Heart left ventricle (tissue), 16 donors: Measurements from ENCODE around the gene NYAP2. TPM values are rescaled to one million over a fixed set of nuclear protein-coding genes. Genes with fewer than 3 reads are reported as not detected.

Experiments
- ATAC-seq, 4 donors: fragments of 200-7000 bp; cut with Tn5 transposase; one replicate each; pipeline ENCODE4 v1.9.1; 2020 to 2022; ENCODE audit warnings: moderate library complexity in 4 of 4, mild to moderate bottlenecking in 3 of 4, moderate number of reproducible peaks in 1 of 4
- DNase-seq, 5 donors: peaks; one replicate each; pipeline ENCODE4 v3.0.0-alpha.2; 2020
- H3K27ac ChIP-seq, 12 donors: fragments of 200-600 bp; sonication (generic) in 4 of 12; one replicate each; pipeline versions ENCODE4 v1.5.0 to v1.8.0; 2016 to 2022; ENCODE audit warnings: mild to moderate bottlenecking in 2 of 12
- H3K27me3 ChIP-seq, 9 donors: fragments of 200-600 bp; sonication (generic) in 2 of 9; one replicate each; pipeline versions ENCODE4 v1.5.1 to v1.8.0; 2016 to 2022; ENCODE audit warnings: mild to moderate bottlenecking in 3 of 9
- H3K36me3 ChIP-seq, 9 donors: fragments of 200-600 bp; sonication (generic) in 2 of 9; one replicate each; pipeline versions ENCODE4 v1.5.0 to v1.8.0; 2018 to 2022; ENCODE audit warnings: mild to moderate bottlenecking in 2 of 9
- H3K4me1 ChIP-seq, 12 donors: fragments of 200-600 bp; sonication (generic) in 4 of 12; one replicate each; pipeline versions ENCODE4 v1.5.0 to v1.8.0; 2016 to 2022; ENCODE audit warnings: mild to moderate bottlenecking in 3 of 12
- H3K4me3 ChIP-seq, 12 donors: fragments of 200-600 bp; sonication (generic) in 4 of 12; one replicate each; pipeline versions ENCODE4 v1.5.0 to v1.8.0; 2017 to 2022; ENCODE audit warnings: mild to moderate bottlenecking in 9 of 12, moderate library complexity in 4 of 12
- H3K9me3 ChIP-seq, 12 donors: fragments of 200-600 bp; sonication (generic) in 4 of 12; one replicate each; pipeline versions ENCODE4 v1.5.0 to v1.8.0; 2016 to 2022; ENCODE audit warnings: mild to moderate bottlenecking in 1 of 12
- POLR2A ChIP-seq, 2 donors: fragments of 450-650 bp; IDR thresholded peaks; one replicate each; pipeline ENCODE4 v1.6.1; 2017; ENCODE audit warnings: antibody characterized with exemption in 2 of 2, mild to moderate bottlenecking in 2 of 2, moderate library complexity in 2 of 2
- WGBS, 4 donors: extraction: QIAGEN DNeasy Blood & Tissue Kit in 2 of 4; methylation state at CpG; one replicate each; pipeline versions ENCODE4 v1.1.5 to v1.1.7; 2013 to 2018; 5-methylcytosine and 5-hydroxymethylcytosine counted together
- intact Hi-C, 10 donors: fragments of 100-400 bp; cut with DNase I; formaldehyde crosslinking; loops; one replicate each; pipeline versions ENCODE4 v1.11.1 to v1.14.2; 2022
- polyA plus RNA-seq, 2 donors: library from polyadenylated mRNA; stranded (reverse); fragments of 200-250 nt; gene quantifications; one replicate each; pipeline ENCODE4 v1.2.3, GENCODE V29; 2013
- total RNA-seq, 9 donors: library from RNA; depleted of rRNA in 2 of 9; stranded (reverse); fragments of >200 nt in 2 of 9; fragmentation: NEBNext Ultra II Directional in 3 of 9; extraction: Animal tissue kit (Norgen Biotek cat#: 25700) in 3 of 9; gene quantifications; one replicate each; pipeline versions ENCODE4 v1.1.0 to v1.2.4, GENCODE V29; 2016 to 2023
- TF ChIP-seq, protein P1 (sequence below), 12 donors: fragments of 200-600 bp; sonication (generic) in 4 of 12; IDR thresholded peaks; one replicate each; pipeline versions ENCODE4 v1.5.0 to v1.8.0; 2018 to 2022; ENCODE audit warnings: antibody characterized with exemption in 12 of 12, mild to moderate bottlenecking in 5 of 12
- donor health status: ischemic (EF 13 %, LVEDD 7.1; RV severe dilation, severe dysfunction).
- donor health status: healthy with polysubstance abuse.
- donor health status: DM: no; HTN: yes; CAD: no.
- donor health status: DM: no; HTN: no; CAD: no.
- donor health status: ischemic (EF 25% LVEDD 6.9; RV normal size, moderate dysfunction).
- donor health status: ischemic (EF 25% LVEDD 5.7; RV mildly dilated, moderate dysfunction).
- donor health status: healthy.
- donor health status: DM: yes; HTN: yes; CAD: no.
- donor health status: ischemic (EF 35%, LVEDD 5.7; RV mildly dilated, moderate dysfunction).
- donor health status: nonischemic (EF 11% LVEDD 7.7; RV severe dilation, severe dysfunction).
- donor health status: DM: yes; HTN: yes; CAD: no.
- donor health status: PGD.
- donor health status: ischemic (EF 29% LVEDD 5.4; RV normal size, mild dysfunction).
- donor health status: nonischemic (EF 23%, LVEDD 6.1; RV moderate dilation, normal function).

NYAP2 gene
- total and polyA plus RNA-seq, 11 donors: not detected

GRCh38 chr2:225484751-225485150 is 85.2 kb downstream of the NYAP2 start:
- WGBS, 4 donors: 76 to 83% (median 80%) methylated on average over 3 of the region's 3 CpGs
- no peak for ATAC-seq
- Histone ChIP-seq H3K36me3 (no peaks in the 10 kb centered on the region), H3K27ac (no peak overlapping the region), H3K4me1 (no peaks in the 10 kb centered on the region), H3K9me3 (no peaks in the 10 kb centered on the region), H3K4me3 (no peak overlapping the region), H3K27me3 (no peaks in the 10 kb centered on the region)
- TF ChIP-seq, protein P1, sequence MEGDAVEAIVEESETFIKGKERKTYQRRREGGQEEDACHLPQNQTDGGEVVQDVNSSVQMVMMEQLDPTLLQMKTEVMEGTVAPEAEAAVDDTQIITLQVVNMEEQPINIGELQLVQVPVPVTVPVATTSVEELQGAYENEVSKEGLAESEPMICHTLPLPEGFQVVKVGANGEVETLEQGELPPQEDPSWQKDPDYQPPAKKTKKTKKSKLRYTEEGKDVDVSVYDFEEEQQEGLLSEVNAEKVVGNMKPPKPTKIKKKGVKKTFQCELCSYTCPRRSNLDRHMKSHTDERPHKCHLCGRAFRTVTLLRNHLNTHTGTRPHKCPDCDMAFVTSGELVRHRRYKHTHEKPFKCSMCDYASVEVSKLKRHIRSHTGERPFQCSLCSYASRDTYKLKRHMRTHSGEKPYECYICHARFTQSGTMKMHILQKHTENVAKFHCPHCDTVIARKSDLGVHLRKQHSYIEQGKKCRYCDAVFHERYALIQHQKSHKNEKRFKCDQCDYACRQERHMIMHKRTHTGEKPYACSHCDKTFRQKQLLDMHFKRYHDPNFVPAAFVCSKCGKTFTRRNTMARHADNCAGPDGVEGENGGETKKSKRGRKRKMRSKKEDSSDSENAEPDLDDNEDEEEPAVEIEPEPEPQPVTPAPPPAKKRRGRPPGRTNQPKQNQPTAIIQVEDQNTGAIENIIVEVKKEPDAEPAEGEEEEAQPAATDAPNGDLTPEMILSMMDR (IDR thresholded peaks at IDR 0.05): no peak
- no peak for TF ChIP-seq POLR2A (IDR thresholded peaks at IDR 0.05)
- intact Hi-C loops: no loop called here
- DNase-seq: no peak

DNA sequence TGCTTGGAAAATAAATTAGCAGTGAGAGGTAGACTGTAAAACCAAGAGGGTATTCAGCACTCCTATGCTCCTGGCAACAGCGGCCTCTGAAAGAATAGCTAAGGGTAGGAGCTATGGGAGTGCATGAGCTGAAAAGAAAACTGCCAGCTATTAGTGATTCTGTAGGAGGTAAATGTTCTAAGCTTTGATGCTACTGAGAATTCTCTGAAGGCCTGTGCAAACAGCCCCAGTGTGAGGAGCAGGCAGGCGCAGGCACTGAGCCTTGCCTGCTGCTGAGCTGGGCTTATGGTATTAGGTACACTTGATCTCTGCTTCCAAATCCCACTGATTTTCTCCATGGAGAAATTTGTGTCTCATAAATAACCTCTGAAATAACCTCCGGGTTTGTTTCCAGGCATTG is 86.7 kb downstream of the NYAP2 start:
- no peak overlapping the region for H3K4me3 ChIP-seq
- WGBS, 4 donors: 90 to 94% (median 93%) methylated on average over 3 of the region's 3 CpGs
- no peaks in the 10 kb centered on the region for H3K36me3 ChIP-seq
- TF ChIP-seq, protein P1 (IDR thresholded peaks at IDR 0.05): no peak
- no peak for TF ChIP-seq POLR2A (IDR thresholded peaks at IDR 0.05)
- no peaks in the 10 kb centered on the region for H3K27me3 ChIP-seq
- H3K4me1 ChIP-seq: no peaks in the 10 kb centered on the region
- ATAC-seq (no peak), DNase-seq (no peak)
- no peaks in the 10 kb centered on the region for H3K9me3 ChIP-seq
- intact Hi-C loops: no loop called here
- no peak overlapping the region for H3K27ac ChIP-seq

- intact Hi-C loops: no loop called here
- Histone ChIP-seq H3K27me3 (no peaks in the 10 kb centered on the region), H3K9me3 (no peaks in the 10 kb centered on the region), H3K4me3 (no peak overlapping the region), H3K36me3 (no peaks in the 10 kb centered on the region), H3K27ac (no peak overlapping the region), H3K4me1 (no peaks in the 10 kb centered on the region)
- WGBS, 4 donors: 59 to 66% (median 63%) methylated on average over 2 of the region's 2 CpGs
- no peak for ATAC-seq
- no peak for DNase-seq
- TF ChIP-seq, protein P1 (IDR thresholded peaks at IDR 0.05): no peak
- TF ChIP-seq POLR2A (IDR thresholded peaks at IDR 0.05): no peak
These were observed 88.4 kb downstream of the NYAP2 start for GRCh38 chr2:225487878-225488416.

GRCh38 chr2:225488743-225489142 is 89.2 kb downstream of the NYAP2 start:
- no peaks in the 10 kb centered on the region for H3K9me3 ChIP-seq
- no peak overlapping the region for H3K4me3 ChIP-seq
- H3K27ac ChIP-seq: no peak overlapping the region
- TF ChIP-seq, protein P1 (IDR thresholded peaks at IDR 0.05): no peak
- TF ChIP-seq POLR2A (IDR thresholded peaks at IDR 0.05): no peak
- WGBS, 4 donors: 75 to 85% (median 80%) methylated on average over 2 of the region's 2 CpGs
- no peaks in the 10 kb centered on the region for H3K36me3 ChIP-seq
- intact Hi-C loops: no loop called here
- no peak for ATAC-seq
- no peaks in the 10 kb centered on the region for H3K4me1 ChIP-seq
- no peak for DNase-seq
- no peaks in the 10 kb centered on the region for H3K27me3 ChIP-seq
